ENCODE results near the gene CD58.

GRCh38 chr1:116490588-116490987 lies 80.2 kb downstream of the CD58 start:
- TF ChIP-seq SOX15 (CRISPR knock-in tag; IDR thresholded peaks at IDR 0.05) (no peak), CTCF (IDR thresholded peaks at IDR 0.05) (no peak), PREB (CRISPR knock-in tag; IDR thresholded peaks at IDR 0.05; ENCODE audit: borderline replicate concordance) (no peak), MAX (CRISPR knock-in tag; IDR thresholded peaks at IDR 0.05) (no peak), STAT6 (CRISPR knock-in tag; conservative IDR thresholded peaks at IDR 0.05; ENCODE audit: low read depth) (no peak), TEAD4 (CRISPR knock-in tag; IDR thresholded peaks at IDR 0.05) (no peak), ZNF121 (CRISPR knock-in tag; IDR thresholded peaks at IDR 0.05) (no peak), FOXJ3 (CRISPR knock-in tag; IDR thresholded peaks at IDR 0.05; ENCODE audit: borderline replicate concordance) (no peak)
